H9 (cell line): ENCODE measurements around the gene WDR74. TPM values are rescaled to one million over a fixed set of nuclear protein-coding genes. Genes with fewer than 3 reads are reported as not detected.

ENCODE experiments used
- DNase-seq: peaks from one replicate; pipeline ENCODE4 v3.0.0-alpha.2; 2017
- H2AFZ ChIP-seq: one replicate; pipeline ENCODE4 v1.6.1; 2013; ENCODE audit warnings: mild to moderate bottlenecking, low read length, control low read depth, moderate library complexity
- H2AK5ac ChIP-seq: 2 replicates; pipeline ENCODE4 v1.6.1; 2013; ENCODE audit warnings: low read length, control low read depth, mixed read lengths; ENCODE audit not compliant: insufficient read length
- H2BK120ac ChIP-seq: one replicate; pipeline ENCODE4 v1.6.1; 2013; ENCODE audit warnings: low read depth, mild to moderate bottlenecking, low read length, control low read depth, inconsistent platforms; ENCODE audit not compliant: poor library complexity, severe bottlenecking
- H2BK12ac ChIP-seq: 2 replicates; pipeline ENCODE4 v1.6.1; 2013; ENCODE audit warnings: low read length, control low read depth, mixed read lengths, low read depth; ENCODE audit not compliant: insufficient read length
- H2BK15ac ChIP-seq: 2 replicates; pipeline ENCODE4 v1.6.1; 2013; ENCODE audit warnings: low read depth, low read length, control low read depth
- H2BK20ac ChIP-seq: one replicate; pipeline ENCODE4 v1.6.1; 2013; ENCODE audit warnings: low read depth, mild to moderate bottlenecking, low read length, control low read depth, inconsistent platforms; ENCODE audit not compliant: poor library complexity, severe bottlenecking
- H2BK5ac ChIP-seq: 2 replicates; pipeline ENCODE4 v1.6.1; 2013; ENCODE audit warnings: low read length, control low read depth, mixed read lengths; ENCODE audit not compliant: insufficient read length
- H3K14ac ChIP-seq: 2 replicates; pipeline ENCODE4 v1.6.1; 2013; ENCODE audit warnings: low read length, control low read depth; ENCODE audit not compliant: insufficient read depth
- H3K18ac ChIP-seq: 2 replicates; pipeline ENCODE4 v1.6.1; 2013; ENCODE audit warnings: low read depth, mild to moderate bottlenecking, mixed read lengths, low read length, control low read depth; ENCODE audit not compliant: insufficient read length
- H3K23ac ChIP-seq: 2 replicates; pipeline ENCODE4 v1.6.1; 2013; ENCODE audit warnings: low read length, control low read depth, mixed read lengths, low read depth; ENCODE audit not compliant: insufficient read length
- H3K23me2 ChIP-seq: 2 replicates; pipeline ENCODE4 v1.6.1; 2013; ENCODE audit warnings: low read depth, mild to moderate bottlenecking, mixed read lengths, low read length, control low read depth; ENCODE audit not compliant: insufficient read length, poor library complexity, severe bottlenecking
- H3K27ac ChIP-seq: 2 replicates; pipeline ENCODE4 v1.5.1; 2013; ENCODE audit warnings: low read length, control low read depth, mixed read lengths, low read depth; ENCODE audit not compliant: insufficient read length
- H3K27me3 ChIP-seq: 2 replicates; pipeline ENCODE4 v1.6.1; 2013; ENCODE audit warnings: low read length, control low read depth, inconsistent platforms; ENCODE audit not compliant: insufficient read depth
- H3K4ac ChIP-seq: 2 replicates; pipeline ENCODE4 v1.6.1; 2013; ENCODE audit warnings: low read depth, mild to moderate bottlenecking, control low read depth, inconsistent platforms, low read length, moderate library complexity
- H3K4me1 ChIP-seq: 2 replicates; pipeline ENCODE4 v1.6.1; 2013; ENCODE audit warnings: low read length, control low read depth, inconsistent platforms; ENCODE audit not compliant: insufficient read depth
- H3K4me2 ChIP-seq: 2 replicates; pipeline ENCODE4 v1.6.1; 2013; ENCODE audit warnings: low read length, control low read depth, mixed read lengths; ENCODE audit not compliant: insufficient read length, insufficient read depth
- H3K56ac ChIP-seq: 2 replicates; pipeline ENCODE4 v1.6.1; 2013; ENCODE audit warnings: low read depth, mild to moderate bottlenecking, mixed read lengths, low read length, control low read depth; ENCODE audit not compliant: insufficient read length
- H3K79me1 ChIP-seq: 2 replicates; pipeline ENCODE4 v1.6.1; 2013; ENCODE audit warnings: low read depth, mild to moderate bottlenecking, moderate library complexity, low read length, control low read depth, inconsistent platforms; ENCODE audit not compliant: insufficient read depth, poor library complexity, severe bottlenecking
- H3K79me2 ChIP-seq: 2 replicates; pipeline ENCODE4 v1.6.1; 2013; ENCODE audit warnings: low read length, control low read depth, inconsistent platforms; ENCODE audit not compliant: insufficient read depth
- H3K9ac ChIP-seq: 2 replicates; pipeline ENCODE4 v1.6.1; 2013; ENCODE audit warnings: low read length, control low read depth, mixed read lengths; ENCODE audit not compliant: insufficient read length; ENCODE audit errors: extremely low read depth
- H3K9me3 ChIP-seq: one replicate; pipeline ENCODE4 v1.6.1; 2013; ENCODE audit warnings: low read depth, low read length, inconsistent platforms; ENCODE audit not compliant: control insufficient read depth
- H3T11ph ChIP-seq: one replicate; pipeline ENCODE4 v1.6.1; 2013; ENCODE audit warnings: mild to moderate bottlenecking, low read length, control low read depth, inconsistent platforms
- H4K20me1 ChIP-seq: one replicate; pipeline ENCODE4 v1.6.1; 2013; ENCODE audit not compliant: control insufficient read depth, insufficient read length, insufficient read depth
- H4K5ac ChIP-seq: 2 replicates; pipeline ENCODE4 v1.6.1; 2013; ENCODE audit warnings: low read depth, mild to moderate bottlenecking, mixed read lengths, low read length, control low read depth; ENCODE audit not compliant: insufficient read length
- H4K8ac ChIP-seq: replicated peaks from 2 replicates; pipeline ENCODE4 v1.6.1; 2013; ENCODE audit warnings: low read length, control low read depth, mixed read lengths, low read depth; ENCODE audit not compliant: insufficient read length
- H4K91ac ChIP-seq: 2 replicates; pipeline ENCODE4 v1.6.1; 2013; ENCODE audit warnings: low read depth, mild to moderate bottlenecking, moderate library complexity, mixed read lengths, low read length, control low read depth; ENCODE audit not compliant: insufficient read length
- H3K27ac Mint-ChIP-seq, 3 experiments: 2 replicates in 2 of 3; 3 replicates in 1 of 3; pipeline ENCODE4 v1.8.0; 2020 to 2021; ENCODE audit warnings: mixed read lengths in 3 of 3, mild to moderate bottlenecking in 1 of 3, moderate library complexity in 1 of 3
- H3K27me3 Mint-ChIP-seq: 2 replicates; pipeline ENCODE4 v1.8.0; 2021; ENCODE audit warnings: low read depth, mild to moderate bottlenecking, moderate library complexity, mixed read lengths
- H3K36me3 Mint-ChIP-seq, 3 experiments: 2 replicates in 2 of 3; 3 replicates in 1 of 3; pipeline ENCODE4 v1.8.0; 2020 to 2021; ENCODE audit warnings: low read depth in 3 of 3, mixed read lengths in 3 of 3; ENCODE audit not compliant: insufficient read depth in 1 of 3
- H3K4me1 Mint-ChIP-seq, 2 experiments: 2 replicates each; pipeline ENCODE4 v1.8.0; 2020; ENCODE audit warnings: mixed read lengths in 2 of 2
- H3K4me3 Mint-ChIP-seq, 2 experiments: 2 replicates in 1 of 2; 3 replicates in 1 of 2; pipeline ENCODE4 v1.8.0; 2020 to 2021; ENCODE audit warnings: mild to moderate bottlenecking in 2 of 2, mixed read lengths in 2 of 2, moderate library complexity in 1 of 2
- H3K9me3 Mint-ChIP-seq, 2 experiments: 2 replicates in 1 of 2; 3 replicates in 1 of 2; pipeline ENCODE4 v1.8.0; 2020; ENCODE audit warnings: mild to moderate bottlenecking in 2 of 2, mixed read lengths in 2 of 2, moderate library complexity in 1 of 2
- CTCF ChIP-seq: fragments of 200-600 bp; sonication (generic); conservative IDR thresholded peaks from 3 replicates; pipeline ENCODE4 v1.8.0; 2021; ENCODE audit warnings: antibody characterized with exemption, mild to moderate bottlenecking
- WGBS: extraction: QIAGEN DNeasy Blood & Tissue Kit; methylation state at CpG from one replicate; pipeline ENCODE4 v1.1.7; 2013; ENCODE audit warnings: missing lambda C conversion rate, low lambda C conversion rate, mixed read lengths; ENCODE audit not compliant: insufficient read length; ENCODE audit errors: extremely low coverage; 5-methylcytosine and 5-hydroxymethylcytosine counted together
- total RNA-seq: library from RNA; stranded (reverse); gene quantifications from 2 replicates; pipeline ENCODE4 v1.2.1, GENCODE V29; 2021

WDR74 gene
- total RNA-seq, 1 experiment from 2014 or later: 121 TPM

GRCh38 chr11:62854825-62855570 is 15.6 kb upstream of the WDR74 start:
- Histone ChIP-seq H3K56ac (peak overlapping the region; percentile 52), H3K14ac (peak overlapping the region; percentile 89), H3K18ac (peak overlapping the region; percentile 96), H2BK120ac (no peak overlapping the region), H3K23ac (peak overlapping the region; percentile 0), H3K27ac (peak overlapping the region; percentile 59), H3K4me1 (no peaks in the 10 kb centered on the region; the same call in none of the 2 replicates), H4K20me1 (no peaks in the 10 kb centered on the region), H2BK15ac (no peak overlapping the region), H2BK20ac (no peak overlapping the region), H4K91ac (no peak overlapping the region), H4K8ac (peak overlapping the region; percentile 8), H3K4me2 (peak overlapping the region; percentile 98), H3K23me2 (peaks cover 20% of the 10 kb centered on the region), H3T11ph (no peak overlapping the region), H3K79me1 (no peaks in the 10 kb centered on the region), H2AFZ (no peak overlapping the region), H2BK5ac (no peak overlapping the region), H2AK5ac (no peak overlapping the region), H3K27me3 (no peaks in the 10 kb centered on the region), H3K79me2 (peaks cover 53% of the 10 kb centered on the region), H3K9me3 (no peaks in the 10 kb centered on the region), H2BK12ac (no peak overlapping the region), H4K5ac (peak overlapping the region; percentile 46), H3K4ac (no peak overlapping the region; the same call in 1 of the 2 replicates), H3K9ac (peak overlapping the region; percentile 96)
- no CpG with 5 or more reads among the region's 15 CpGs for WGBS
- DNase-seq: no peak
- Mint-ChIP-seq H3K27me3 (peaks cover 4% of the 10 kb centered on the region; the same call in 1 of the 2 replicates), H3K9me3 (peaks cover 6 to 10% of the 10 kb centered on the region in 2 experiments; a peak in 4 of 5 replicates), H3K27ac (peak overlapping the region; percentile 98 to 100 (median 99)), H3K36me3 (peaks cover 52 to 69% (median 53%) of the 10 kb centered on the region in 3 experiments), H3K4me1 (peaks cover 43 to 55% of the 10 kb centered on the region in 2 experiments), H3K4me3 (peak overlapping the region; percentile 99)
- TF ChIP-seq CTCF: no peak
